Dermis microvascular lymphatic vessel endothelial cell (primary cell): Measurements from ENCODE around the gene PTGFRN. TPM values are rescaled to one million over a fixed set of nuclear protein-coding genes. Genes with fewer than 3 reads are reported as not detected.
"Not testable (repeated sequence)": the region's sequence is repeated elsewhere in the genome, so short reads cannot be mapped to it uniquely, and the experiment has no call there.

ENCODE experiments used
- DNase-seq, 2 donors: peaks; one replicate each; pipeline versions ENCODE4 v3.0.0 to v3.0.0-alpha.2; 2010; ENCODE audit warnings: low read depth in 2 of 2
- total RNA-seq: library from RNA; depleted of rRNA; stranded (reverse); fragments of >200 nt; gene quantifications from 2 replicates; pipeline ENCODE4 v1.2.1, GENCODE V29; 2014

Gene PTGFRN
- total RNA-seq, result 153 and 238 TPM in 2 replicates

DNA sequence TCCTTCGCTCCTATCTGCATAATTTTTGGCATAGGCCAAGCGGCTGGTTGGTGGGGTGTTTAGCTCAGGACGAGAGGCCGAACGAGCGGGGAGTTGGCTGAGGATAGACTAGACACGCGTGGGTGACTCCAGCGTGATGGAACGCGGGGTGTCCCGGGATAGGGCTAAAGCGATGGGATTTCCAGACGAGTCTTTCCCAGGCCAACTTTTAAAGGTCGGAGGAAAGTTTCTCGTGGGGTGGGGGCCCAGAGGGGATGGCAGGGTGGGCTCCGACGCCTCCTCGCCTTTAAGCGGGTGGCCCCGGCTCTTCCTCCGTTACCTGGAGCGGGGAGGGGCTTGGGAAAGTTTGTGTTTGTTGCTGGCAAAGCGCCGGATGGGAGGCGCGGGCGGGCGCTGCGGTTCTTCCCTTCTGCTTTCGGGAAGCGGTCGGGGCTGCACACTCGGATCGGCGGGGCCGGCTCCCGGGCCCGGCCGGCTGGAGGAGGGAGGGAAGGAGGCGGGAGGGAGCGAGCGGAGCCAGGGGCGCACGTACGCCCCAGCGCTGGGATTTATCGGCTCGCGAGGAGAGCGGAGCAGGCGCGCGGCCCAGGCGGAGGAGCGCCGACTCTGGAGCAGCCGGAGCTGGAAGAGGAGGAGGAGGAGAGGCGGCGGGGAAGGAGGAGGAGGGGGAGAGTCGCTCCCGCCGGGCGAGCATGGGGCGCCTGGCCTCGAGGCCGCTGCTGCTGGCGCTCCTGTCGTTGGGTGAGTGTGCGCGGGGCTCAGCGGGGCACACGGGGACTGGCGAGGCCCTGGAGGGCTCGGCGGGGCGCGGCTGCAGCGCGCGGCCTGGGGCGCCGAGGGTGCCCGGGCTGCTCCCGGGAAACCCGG, at the start of gene PTGFRN:
PTGFRN (plus strand) TSS at position 405 of the 867 bp plus-strand sequence; CDS start at position 693, 288 bp downstream.
- DNase-seq, result peak in 1 of 2 donors; percentile 54

DNA sequence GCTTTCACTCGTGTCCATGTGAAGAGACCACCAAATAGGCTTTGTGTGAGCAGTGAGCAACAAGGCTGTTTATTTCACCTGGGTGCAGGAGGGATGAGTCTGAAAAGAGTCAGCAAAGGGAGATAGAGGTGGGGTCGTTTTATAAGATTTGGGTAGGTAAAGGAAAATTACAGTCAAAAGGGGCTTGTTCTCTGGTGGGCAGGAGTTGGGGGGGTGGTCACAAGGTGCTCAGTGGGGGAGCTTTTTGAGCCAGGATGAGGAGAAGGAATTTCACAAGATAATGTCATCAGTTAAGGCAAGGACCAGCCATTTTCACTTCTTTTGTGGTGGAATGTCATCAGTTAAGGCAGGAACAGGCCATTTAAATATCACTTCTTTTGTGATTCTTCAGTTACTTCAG, 49.5 kb upstream of the PTGFRN start:
- DNase-seq, result not testable (repeated sequence)

DNA sequence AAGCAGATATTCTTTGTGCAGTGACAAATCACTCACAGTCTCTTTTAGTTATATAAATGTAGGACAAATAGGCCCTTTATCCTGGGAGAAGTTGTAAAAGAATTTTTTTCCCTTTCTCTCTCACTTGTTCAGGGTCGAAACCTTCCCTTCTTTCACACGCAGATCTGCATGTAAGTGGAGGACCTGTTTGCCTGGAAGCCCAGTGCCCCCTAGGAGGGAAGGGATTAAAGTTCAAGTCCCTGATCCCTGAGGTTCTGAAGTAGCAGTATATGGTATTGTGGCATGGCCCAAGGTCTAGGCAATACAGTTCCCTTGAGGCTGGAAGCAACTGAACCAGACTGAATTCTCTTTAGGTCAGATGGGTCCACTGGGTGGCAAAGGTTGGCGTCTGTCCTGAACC, 48.6 kb upstream of the PTGFRN start:
- DNase-seq, result no peak

DNA sequence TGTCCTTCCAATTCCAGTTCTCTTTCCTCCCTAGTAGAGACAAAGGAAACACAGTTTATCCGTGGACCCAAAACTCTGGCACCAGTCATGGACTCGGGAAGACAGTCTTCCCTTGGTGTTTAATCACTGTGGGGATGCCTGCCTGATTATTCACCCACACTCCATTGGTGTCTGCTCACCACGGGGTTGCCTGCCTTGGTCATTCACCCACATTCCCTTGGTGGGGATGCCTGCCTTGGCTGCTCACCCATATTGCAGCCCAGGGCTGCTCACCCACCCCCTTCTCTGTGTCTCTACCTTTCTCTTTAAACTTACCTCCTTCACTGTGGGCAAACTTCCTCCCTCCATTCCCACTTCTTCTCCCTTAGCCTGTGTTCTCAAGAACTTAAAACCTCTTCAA, 46.7 kb upstream of the PTGFRN start:
- DNase-seq, result not testable (repeated sequence)

DNA sequence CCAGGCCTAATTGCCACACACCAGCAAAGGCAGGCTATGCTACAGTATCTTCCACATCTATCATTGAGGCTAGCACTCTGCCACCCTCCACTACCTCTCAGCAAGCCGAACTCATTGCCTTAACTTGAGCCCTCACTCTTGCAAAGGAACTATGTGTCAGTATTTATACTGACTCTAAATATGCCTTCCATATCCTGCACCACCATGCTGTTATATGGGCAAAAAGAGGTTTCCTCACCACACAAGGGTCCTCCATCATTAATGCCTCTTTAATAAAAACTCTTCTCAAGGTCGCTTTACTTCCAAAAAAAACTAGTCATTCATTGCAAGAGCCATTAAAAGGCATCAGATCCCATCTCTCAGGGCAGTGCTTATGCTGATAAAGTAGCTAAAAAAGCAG, 43.2 kb upstream of the PTGFRN start:
- not testable (repeated sequence) for DNase-seq

DNA sequence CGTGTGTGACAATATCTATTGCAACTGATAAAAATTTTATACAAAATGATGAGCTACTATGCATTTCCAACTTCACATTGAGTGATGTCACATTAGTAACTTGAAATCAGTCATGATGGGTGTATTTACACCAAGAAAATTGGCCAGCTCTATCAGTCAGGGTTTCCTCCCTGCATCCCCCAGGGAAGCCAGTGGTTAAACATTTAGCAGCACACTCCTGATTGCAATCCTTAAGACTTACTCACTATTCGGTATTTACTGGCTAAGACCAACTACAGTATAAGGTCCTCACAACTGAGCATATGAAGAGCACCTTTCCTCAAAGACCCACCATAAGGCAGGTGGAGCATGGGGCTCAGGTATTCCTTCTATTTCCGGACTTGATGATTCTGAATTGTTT, 41.3 kb upstream of the PTGFRN start:
- DNase-seq, result no peak

DNA sequence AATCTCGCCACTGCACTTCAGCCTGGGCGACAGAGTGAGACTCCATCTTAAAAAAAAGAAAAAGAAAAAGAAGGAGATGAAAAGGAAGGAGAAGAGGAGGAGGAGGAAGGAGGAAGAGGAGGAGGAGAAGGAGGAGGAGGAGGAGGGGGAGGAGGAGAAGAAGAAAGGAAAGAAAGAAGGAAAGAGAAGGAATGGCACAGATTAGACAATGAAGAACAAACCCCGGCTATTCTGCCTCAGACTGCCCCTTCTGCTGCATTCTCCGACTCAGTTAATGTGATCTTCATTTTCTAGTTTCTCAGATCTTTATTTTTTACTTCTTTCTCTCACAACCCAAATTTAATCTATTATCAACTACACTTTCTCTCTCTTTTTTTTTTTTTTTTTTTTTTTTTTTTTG, 40.1 kb upstream of the PTGFRN start:
- no peak for DNase-seq

DNA sequence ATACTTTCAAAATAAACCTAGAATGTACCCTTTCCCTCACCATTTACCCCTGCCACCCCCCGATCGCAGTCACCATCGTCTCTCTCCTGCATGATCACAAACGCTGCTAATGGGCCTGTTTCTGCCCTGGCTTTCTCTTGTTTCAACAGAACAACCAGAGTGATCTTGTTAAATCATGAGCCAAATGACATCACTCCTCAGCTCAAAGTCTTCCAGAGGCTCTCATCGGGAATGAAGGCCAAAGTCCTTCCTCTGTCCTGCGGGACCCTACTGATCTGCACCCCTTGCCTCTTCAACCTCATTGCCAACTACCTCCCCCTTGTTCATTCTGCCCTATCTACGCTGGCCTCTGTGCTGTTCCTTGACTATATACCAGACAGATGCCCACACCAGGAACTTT, 39.4 kb upstream of the PTGFRN start:
- DNase-seq, result no peak

DNA sequence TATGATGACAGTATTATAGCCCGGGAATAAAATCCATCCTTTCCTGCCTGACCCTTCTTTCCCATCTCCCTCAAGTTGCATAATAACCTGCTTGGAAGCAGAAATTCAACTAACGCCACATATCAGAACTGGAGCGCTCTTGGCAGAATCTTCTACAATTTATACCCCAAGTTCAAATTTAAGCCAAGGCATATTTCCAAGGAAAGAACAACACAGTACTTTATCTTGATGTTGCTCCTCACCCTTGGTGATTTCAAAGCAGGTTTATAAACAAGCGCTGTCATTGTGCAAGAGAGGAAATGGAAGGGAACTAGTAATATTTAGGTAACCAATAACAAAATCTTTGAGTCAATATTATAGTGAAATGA, 38.0 kb upstream of the PTGFRN start:
- no peak for DNase-seq

DNA sequence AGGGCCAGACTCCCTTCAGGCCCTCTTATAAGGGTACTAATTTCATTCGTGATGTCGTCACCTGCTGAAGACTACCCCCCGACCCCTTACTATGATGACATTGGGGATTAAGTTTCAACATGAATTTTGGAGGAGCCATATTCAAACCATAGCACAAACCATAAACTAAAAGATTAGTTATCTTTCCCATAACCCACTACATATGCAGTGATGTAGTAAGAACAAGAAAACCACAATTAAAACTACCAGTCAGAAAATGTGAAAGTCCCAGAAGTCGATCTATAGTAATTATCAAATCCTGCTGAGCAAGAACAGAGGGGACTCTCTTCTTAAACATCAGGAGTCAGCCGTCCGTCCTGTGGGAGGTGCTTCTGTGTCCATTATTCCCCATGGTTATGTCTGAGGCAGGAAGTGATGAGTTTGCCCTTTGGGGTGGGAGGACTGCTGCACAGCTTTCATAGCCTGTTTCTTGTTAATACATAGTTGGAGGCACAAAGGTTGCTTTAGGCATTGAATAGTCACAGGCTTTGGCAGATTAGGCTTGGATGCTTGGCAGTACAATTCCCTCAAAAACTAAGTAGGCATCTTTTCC, 35.9 kb upstream of the PTGFRN start:
- DNase-seq, result peak in 1 of 2 donors; percentile 44

DNA sequence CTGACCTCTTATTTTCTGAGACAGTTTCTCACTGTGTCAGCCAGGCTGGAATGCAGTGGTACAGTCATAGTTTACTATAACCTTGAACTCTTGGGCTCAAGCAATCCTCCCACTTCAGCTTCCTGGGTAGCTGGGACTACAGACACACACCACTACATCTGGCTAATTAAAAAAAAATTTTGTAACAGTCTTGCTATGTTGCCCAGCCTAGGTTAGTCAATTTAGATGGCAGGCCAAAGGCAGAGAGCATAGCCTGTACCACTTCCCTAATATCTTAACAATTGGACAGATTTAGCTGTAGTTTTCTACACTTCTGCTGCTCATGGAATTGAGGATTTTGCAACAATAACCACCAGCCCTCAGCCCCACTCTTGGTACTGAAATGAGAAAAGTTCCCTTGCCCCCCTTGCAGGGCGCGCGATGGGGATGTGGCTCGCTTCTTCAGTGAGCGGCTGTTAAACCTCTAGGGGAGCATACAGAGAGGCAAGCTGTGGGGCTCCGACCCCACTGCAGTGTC, 34.9 kb upstream of the PTGFRN start:
- no peak for DNase-seq

DNA sequence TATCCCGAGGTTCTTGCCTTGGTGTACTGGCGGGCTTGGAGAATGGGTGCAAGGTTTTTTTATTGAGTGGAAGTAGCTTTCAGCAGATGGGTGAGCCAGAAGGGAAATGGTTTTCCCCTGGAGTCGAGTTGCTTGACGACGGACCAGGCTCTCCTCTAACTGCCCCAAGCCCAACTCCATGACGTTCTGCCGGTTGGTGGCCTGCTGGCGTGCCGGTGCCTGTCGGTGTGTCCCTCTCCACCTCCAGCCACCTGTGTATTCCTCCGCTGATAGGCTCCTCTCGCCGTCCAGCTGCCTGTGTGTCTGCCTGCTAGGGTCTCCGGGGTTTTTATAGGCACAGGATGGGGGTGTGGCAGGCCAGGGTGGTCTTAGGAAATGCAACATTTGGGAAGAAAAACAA, 34.3 kb upstream of the PTGFRN start:
- no peak for DNase-seq

DNA sequence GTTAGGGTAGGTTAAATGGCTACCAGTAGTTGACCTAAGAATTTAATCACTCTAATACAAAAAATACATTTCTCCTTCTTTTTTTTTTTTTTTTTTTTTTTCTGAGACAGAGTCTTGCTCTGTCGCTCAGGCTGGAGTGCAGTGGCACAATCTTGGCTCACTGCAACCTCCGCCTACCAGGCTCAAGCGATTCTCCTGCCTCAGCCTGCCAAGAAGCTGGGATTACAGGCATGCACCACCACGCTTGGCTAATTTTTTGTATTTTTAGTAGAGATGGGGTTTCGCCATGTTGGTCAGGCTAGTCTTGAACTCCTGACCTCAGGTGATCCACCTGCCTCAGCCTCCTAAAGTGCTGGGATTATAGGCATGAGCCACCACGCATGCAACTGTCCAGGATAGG, 33.8 kb upstream of the PTGFRN start:
- not testable (repeated sequence) for DNase-seq

DNA sequence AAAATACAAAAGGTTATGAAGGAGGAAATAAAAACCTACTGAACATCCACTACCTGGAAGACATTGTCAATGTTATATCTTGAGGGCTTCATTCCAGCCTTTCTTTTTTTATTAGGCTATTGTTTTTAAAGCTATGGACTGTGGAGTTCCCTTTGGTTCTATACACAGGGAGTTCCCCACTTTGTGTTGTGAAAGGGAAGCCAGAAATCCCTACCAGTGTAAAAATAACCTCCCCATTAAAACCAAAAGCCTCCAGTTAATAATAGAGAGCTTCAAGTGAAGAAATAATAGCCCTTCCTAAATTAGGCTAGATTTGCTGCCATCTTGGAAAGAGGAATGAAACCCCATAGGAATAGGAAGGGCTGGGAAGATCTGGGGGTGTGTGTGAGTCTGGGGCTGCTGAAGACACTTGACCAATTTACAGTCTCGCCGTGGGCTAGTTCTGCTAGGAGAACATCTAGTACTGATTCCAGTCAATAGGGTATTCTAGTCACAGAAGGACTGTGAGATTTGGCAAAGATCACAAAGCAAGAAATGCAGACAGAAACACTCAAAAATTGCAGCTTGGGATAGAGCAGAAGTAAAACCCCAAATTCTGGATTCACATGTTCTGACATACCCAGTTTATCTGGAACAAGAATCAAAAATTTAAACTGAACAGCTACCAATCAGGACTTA, 32.4 kb upstream of the PTGFRN start:
- DNase-seq, result peak in 1 of 2 donors; percentile 45

DNA sequence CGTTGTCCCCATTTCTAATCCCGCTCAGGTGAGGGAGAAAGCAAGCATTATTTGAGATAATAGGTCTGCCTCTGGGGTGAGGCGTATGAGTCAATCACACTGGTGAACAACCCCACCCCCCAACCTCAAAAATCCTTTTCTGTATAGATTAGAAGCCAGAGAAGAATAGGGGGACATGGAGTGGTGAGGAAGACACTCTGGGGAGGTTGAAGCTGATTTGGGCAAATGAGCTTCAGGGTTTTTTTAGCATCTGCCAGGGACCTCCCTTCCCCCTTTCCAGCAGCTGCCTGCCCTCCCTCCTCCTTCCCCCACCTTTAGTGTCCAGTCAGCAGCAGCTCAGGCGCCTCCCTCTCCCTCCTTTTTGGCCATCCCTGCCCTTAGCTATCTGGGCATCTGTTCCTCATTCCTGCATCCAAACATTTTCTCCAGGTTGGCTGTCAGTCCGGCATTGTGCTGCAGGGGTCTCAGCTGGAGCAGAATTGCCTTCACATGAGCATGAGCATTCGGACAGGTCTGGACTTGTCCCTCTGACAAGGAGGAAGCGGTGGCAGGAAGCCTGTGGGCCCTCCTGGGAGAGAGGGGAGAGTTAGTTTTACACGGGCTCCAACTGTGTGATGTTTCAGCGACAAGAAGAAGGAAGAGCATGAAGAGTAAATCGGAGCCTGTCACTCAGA, 30.8 kb upstream of the PTGFRN start:
- DNase-seq, result peak in 1 of 2 donors; percentile 91

DNA sequence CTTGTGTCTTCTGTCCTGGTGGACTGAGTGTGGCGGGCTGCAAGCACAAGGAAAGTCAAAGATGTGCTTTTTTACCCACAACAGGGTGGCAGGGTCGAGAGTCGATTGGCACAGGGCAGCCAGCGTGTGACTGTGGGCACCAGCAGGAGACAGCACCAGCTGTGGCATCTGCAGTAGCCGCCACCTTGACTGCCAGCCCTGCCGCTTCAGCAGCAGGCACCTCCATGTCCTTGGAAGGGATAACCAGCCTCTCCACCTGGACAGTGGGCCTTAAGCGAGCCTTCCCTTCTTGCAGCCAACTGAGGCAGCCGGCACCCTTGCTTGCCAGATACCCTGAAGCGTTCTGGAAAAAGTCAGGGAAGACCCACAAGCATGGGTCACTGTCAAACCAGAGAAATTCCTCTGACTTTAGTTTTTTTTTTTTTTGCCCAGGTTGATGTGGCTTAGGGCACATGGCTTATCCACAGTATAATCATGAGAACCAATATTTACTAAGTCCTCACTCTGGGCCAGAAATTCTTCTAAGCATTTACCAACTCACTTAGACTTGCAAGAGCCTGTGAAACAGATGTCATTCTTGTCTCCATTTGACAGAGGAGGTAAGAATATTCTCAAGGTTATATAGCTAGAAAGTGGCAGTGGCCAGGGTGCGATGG, 30.1 kb upstream of the PTGFRN start:
- no peak for DNase-seq

DNA sequence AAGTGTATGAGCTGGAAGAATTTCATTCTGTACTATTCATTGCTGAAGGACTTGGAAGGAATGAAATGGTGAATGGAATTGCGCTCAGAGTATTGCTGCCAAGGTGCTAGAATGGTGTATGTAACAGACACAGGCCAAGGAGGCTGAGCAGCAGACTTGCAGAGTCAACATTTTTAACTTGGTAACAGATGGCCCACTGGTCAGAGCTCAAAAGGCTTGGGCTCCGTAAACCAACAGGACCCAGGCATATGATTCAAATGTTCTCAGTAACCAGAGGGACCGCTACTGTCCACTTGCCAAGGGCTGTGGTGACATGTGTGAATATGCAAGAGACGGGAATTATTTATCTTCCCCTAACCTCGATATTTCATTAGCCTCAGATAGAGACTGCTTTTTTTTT, 28.8 kb upstream of the PTGFRN start:
- DNase-seq, result no peak

DNA sequence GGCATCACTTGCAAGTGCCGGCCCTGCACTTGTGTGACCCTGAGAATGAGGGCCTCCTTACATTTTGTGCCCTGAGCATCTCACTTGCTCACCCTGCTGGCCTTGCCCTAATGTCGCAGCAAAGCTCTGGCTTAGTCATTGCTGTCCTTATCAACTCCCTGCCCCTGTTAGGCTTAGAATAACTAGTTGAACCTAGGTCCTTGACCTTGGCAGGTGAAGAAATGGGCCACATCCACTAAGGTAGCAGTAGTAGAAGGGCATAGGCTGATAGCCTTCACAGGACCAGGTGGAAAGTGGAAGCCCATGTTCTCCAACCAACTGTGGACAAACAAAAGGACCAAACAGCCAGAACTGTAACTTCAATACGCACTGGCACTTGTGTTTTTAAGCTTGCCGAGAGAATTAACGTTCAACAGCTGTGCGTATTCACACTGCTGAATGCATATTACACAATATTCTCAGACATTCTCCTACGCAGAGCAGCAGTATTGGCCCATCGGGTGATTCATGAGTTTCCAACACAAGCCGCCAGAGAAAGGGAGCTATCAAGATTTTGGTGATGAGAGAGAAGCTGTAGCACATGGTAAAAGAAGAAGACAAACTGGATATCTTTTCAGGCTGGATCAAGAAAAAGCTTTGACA, 27.7 kb upstream of the PTGFRN start:
- DNase-seq, result peak in 1 of 2 donors; percentile 33

DNA sequence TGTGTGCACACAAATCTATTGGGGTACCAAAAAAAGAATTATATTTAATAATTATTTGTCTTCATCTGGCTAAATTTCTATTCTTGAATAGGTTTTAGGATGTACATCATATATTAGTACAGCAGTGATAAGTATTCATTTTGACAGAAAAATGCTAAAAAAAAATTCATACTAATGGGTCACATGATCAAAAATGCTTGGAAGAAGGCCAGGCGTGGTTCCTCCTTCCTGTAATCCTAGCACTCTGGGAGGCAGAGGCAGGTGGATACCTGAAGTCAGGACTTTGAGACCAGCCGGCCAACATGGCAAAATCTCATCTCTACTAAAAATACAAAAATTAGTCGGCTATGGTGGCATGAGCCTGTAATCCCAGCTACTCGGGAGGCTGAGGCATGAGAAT, 26.9 kb upstream of the PTGFRN start:
- DNase-seq, result no peak

DNA sequence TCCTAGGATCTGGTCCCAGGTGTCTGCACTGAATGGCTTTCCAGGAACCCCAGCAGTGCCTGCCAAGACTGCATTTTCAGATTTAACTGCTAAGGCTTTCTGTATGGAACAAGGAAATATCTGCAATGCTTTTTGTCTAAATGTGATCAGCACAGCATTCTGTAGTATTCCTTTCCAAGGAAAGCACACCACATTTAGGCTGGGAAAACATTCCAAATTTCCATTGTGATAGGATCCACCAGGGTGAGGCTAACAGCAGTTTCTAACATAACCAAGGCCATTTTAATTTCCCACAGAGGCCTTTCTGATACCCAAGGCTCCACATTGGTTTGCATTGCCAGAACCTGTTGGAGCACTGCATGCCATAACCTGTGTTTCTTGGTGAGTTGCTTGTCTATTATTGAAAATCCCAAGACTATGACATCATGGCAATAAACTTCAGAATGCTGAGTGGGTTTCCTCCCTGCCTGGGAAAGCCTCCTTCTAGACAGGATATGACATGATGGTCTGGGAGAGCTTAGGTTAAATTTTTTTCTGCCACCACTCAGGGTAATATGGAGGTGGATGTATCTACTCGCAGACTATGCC, 23.3 kb upstream of the PTGFRN start:
- peak in 1 of 2 donors; percentile 86 for DNase-seq
